Esophagus squamous epithelium (tissue), 5 donors: ENCODE measurements around the gene CENPP. TPM values are rescaled to one million over a fixed set of nuclear protein-coding genes. Genes with fewer than 3 reads are reported as not detected.

Experiments
- DNase-seq: peaks from one replicate; lab custom pipeline; 2025; lab: John Stamatoyannopoulos, UW
- H3K27ac ChIP-seq, 4 donors: fragments of 200-600 bp; sonication (generic); one replicate each; pipeline ENCODE4 v1.5.1; 2016 to 2019; ENCODE audit warnings: mild to moderate bottlenecking in 1 of 4
- H3K27me3 ChIP-seq, 4 donors: fragments of 200-600 bp; sonication (generic); 1 replicate in 3 of 4; 2 replicates in 1 of 4; pipeline versions ENCODE4 v1.5.1 to v1.6.0; 2017 to 2021; ENCODE audit warnings: antibody characterized with exemption in 1 of 4
- H3K36me3 ChIP-seq, 3 donors: fragments of 200-600 bp; sonication (generic); one replicate each; pipeline ENCODE4 v1.5.1; 2016 to 2019
- H3K4me1 ChIP-seq, 3 donors: fragments of 200-600 bp; sonication (generic); one replicate each; pipeline ENCODE4 v1.5.1; 2017 to 2019
- H3K4me3 ChIP-seq, 4 donors: fragments of 200-600 bp; sonication (generic); 1 replicate in 3 of 4; 2 replicates in 1 of 4; pipeline ENCODE4 v1.5.1; 2016 to 2019; ENCODE audit warnings: mild to moderate bottlenecking in 2 of 4, moderate library complexity in 1 of 4
- H3K9me3 ChIP-seq, 3 donors: fragments of 200-600 bp; sonication (generic); one replicate each; pipeline ENCODE4 v1.5.1; 2016 to 2019
- CTCF ChIP-seq, 6 experiments: fragments of 450-650 bp in 4 of 6; fragments of 200-600 bp in 2 of 6; sonication (generic) in 2 of 6; IDR thresholded peaks; one replicate each; pipeline ENCODE4 v1.5.1; 2016 to 2019; ENCODE audit warnings: antibody characterized with exemption in 6 of 6, mild to moderate bottlenecking in 4 of 6, moderate library complexity in 4 of 6
- POLR2A ChIP-seq, 4 donors: fragments of 450-650 bp; IDR thresholded peaks; one replicate each; pipeline ENCODE4 v1.6.1; 2017; ENCODE audit warnings: antibody characterized with exemption in 4 of 4, mild to moderate bottlenecking in 4 of 4, moderate library complexity in 3 of 4
- WGBS, 2 donors: methylation state at CpG; one replicate each; pipeline ENCODE4 v1.1.5; 2018; 5-methylcytosine and 5-hydroxymethylcytosine counted together
- intact Hi-C: fragments of 100-400 bp; cut with DNase I; formaldehyde crosslinking; loops from one replicate; pipeline ENCODE4 v1.15.0; 2022
- total RNA-seq, 4 donors: library from RNA; depleted of rRNA; stranded (reverse); fragments of >200 nt; gene quantifications; one replicate each; pipeline ENCODE4 v1.1.0, GENCODE V29; 2016
- donor health status: DM: yes; HTN: yes; CAD: no.

The CENPP gene
- total RNA-seq, 4 donors from 2014 or later: 6.0 to 10.7 (median 7.5) TPM

- H3K36me3 ChIP-seq: peaks cover 6 to 34% (median 7%) of the 10 kb centered on the region in 3 donors
- H3K27ac ChIP-seq: peak overlapping the region; percentile 90 to 98 (median 94)
- intact Hi-C loops: no loop called here
- 0 to 1% methylated on average over 9 to 12 of the region's 12 CpGs for WGBS, 2 donors
- H3K9me3 ChIP-seq: no peaks in the 10 kb centered on the region
- H3K27me3 ChIP-seq: no peaks in the 10 kb centered on the region
- H3K4me1 ChIP-seq: peaks cover 15 to 38% (median 15%) of the 10 kb centered on the region in 3 donors
- TF ChIP-seq POLR2A (IDR thresholded peaks at IDR 0.05): no peak
- no peak for TF ChIP-seq CTCF (IDR thresholded peaks at IDR 0.05)
- peak overlapping the region; percentile 68 to 88 (median 76) for H3K4me3 ChIP-seq
- DNase-seq: no peak
Observed at GRCh38 chr9:92324889-92325268, 874 bp upstream of the CENPP start.

GRCh38 chr9:92325991-92326500, 293 bp downstream of the CENPP start:
- Histone ChIP-seq H3K9me3 (no peaks in the 10 kb centered on the region), H3K36me3 (peaks cover 3 to 23% (median 7%) of the 10 kb centered on the region in 3 donors), H3K27ac (peak overlapping the region; percentile 90 to 98 (median 94)), H3K27me3 (no peaks in the 10 kb centered on the region), H3K4me3 (peak overlapping the region; percentile 68 to 88 (median 76)), H3K4me1 (peaks cover 15 to 38% (median 15%) of the 10 kb centered on the region in 3 donors)
- 1 to 4% methylated on average over 11 to 25 of the region's 30 CpGs for WGBS, 2 donors
- TF ChIP-seq CTCF (IDR thresholded peaks at IDR 0.05) (no peak), POLR2A (IDR thresholded peaks at IDR 0.05) (no peak)
- no peak for DNase-seq
- intact Hi-C loops: no loop called here

- intact Hi-C loops: no loop called here
- no peaks in the 10 kb centered on the region for H3K27me3 ChIP-seq
- TF ChIP-seq CTCF (IDR thresholded peaks at IDR 0.05) (no peak), POLR2A (IDR thresholded peaks at IDR 0.05) (no peak)
- no peak overlapping the region for H3K27ac ChIP-seq
- H3K9me3 ChIP-seq: no peaks in the 10 kb centered on the region
- H3K4me3 ChIP-seq: no peak overlapping the region
- 38 to 45% methylated on average over 2 of the region's 2 CpGs for WGBS, 2 donors
- H3K36me3 ChIP-seq: peaks cover 0 to 13% (median 3%) of the 10 kb centered on the region in 3 donors
- H3K4me1 ChIP-seq: peaks cover 15 to 38% (median 15%) of the 10 kb centered on the region in 3 donors
- DNase-seq: no peak
Observed at GRCh38 chr9:92327283-92327850, 1.6 kb downstream of the CENPP start.

- Histone ChIP-seq H3K27me3 (no peaks in the 10 kb centered on the region), H3K36me3 (peaks cover 0 to 6% (median 0%) of the 10 kb centered on the region in 3 donors), H3K4me3 (no peak overlapping the region), H3K27ac (no peak overlapping the region), H3K4me1 (peaks cover 15 to 38% (median 15%) of the 10 kb centered on the region in 3 donors), H3K9me3 (no peaks in the 10 kb centered on the region)
- DNase-seq: no peak
- TF ChIP-seq POLR2A (IDR thresholded peaks at IDR 0.05) (no peak), CTCF (IDR thresholded peaks at IDR 0.05) (peak in 2 of 6 experiments; percentile 14 to 41)
- intact Hi-C loops: no loop called here
- 34 to 42% methylated on average over 2 of the region's 2 CpGs for WGBS, 2 donors
Observed at GRCh38 chr9:92328225-92328624, 2.5 kb downstream of the CENPP start.

- DNase-seq: no peak
- Histone ChIP-seq H3K27ac (no peak overlapping the region), H3K36me3 (peaks cover 0 to 18% (median 0%) of the 10 kb centered on the region in 3 donors), H3K9me3 (no peaks in the 10 kb centered on the region), H3K4me1 (peaks cover 0 to 6% (median 0%) of the 10 kb centered on the region in 3 donors), H3K4me3 (no peak overlapping the region), H3K27me3 (no peaks in the 10 kb centered on the region)
- TF ChIP-seq POLR2A (IDR thresholded peaks at IDR 0.05) (no peak), CTCF (IDR thresholded peaks at IDR 0.05) (no peak)
- intact Hi-C loops: loop anchor here (10.0 kb wide), 1 partner anchor 302 kb away; no protein-coding TSS in a partner anchor
- WGBS, 2 donors: 87 to 89% methylated on average over 3 of the region's 3 CpGs
Observed at GRCh38 chr9:92332577-92333281, 7.0 kb downstream of the CENPP start.
